CD1c-positive myeloid dendritic cell (primary cell): ENCODE results near the gene PRRC1.

ENCODE experiments used
- DNase-seq: peaks from one replicate; pipeline ENCODE4 v3.0.0-alpha.2; 2016; ENCODE audit errors: extremely low spot score

The PRRC1 gene

DNA sequence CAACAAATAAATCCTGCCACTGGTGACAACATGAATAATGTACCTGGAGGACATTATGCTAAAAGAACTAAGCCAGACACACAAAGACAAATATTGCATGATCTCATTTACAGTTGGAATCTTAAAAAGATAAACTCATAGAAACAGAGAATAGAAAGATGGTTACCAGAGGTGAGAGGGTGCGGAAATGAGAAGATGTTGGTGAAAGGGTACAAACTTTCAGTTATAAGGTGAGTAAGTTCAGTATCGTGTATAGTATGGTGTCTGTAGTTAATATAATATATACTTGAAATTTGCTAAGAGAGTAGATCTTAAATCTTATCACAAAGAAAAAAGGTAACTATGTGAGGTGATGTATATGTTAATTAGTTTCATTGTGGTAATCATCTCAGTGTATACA, 63.3 kb downstream of the PRRC1 start:
- no peak for DNase-seq

GRCh38 chr5:127581450-127581849, 64.0 kb downstream of the PRRC1 start:
- no peak for DNase-seq

DNA sequence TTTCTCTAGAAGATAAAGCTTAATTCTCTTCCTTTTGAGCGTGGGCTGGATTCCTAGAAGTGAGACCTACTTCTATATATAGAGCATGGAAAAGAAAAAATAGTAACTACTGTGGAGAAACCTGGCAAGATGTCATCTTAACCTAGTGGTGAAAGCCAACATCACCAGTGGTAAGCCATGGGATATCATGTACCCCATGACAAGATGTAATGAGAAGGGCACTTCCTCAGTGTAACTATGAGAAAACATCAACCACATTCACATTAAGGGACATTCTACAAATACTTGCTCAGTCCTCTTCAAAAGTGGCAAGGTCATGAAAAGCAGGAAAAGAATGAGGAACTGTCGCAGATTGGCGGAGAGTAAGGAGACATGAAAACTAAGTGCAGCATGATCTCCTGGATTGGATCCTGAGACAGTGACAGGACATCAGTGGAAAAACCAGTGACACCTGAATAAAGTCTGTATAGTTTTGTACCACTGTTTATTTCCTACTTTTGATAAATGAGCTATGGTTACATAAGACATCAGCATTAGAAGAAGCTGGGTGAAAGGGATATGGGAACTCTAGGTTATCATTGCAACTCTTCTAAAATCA, 65.4 kb downstream of the PRRC1 start:
- DNase-seq, result no peak

- no peak for DNase-seq
These were observed 66.4 kb downstream of the PRRC1 start for GRCh38 chr5:127583866-127584265.

GRCh38 chr5:127585661-127586060, 68.2 kb downstream of the PRRC1 start:
- DNase-seq, result no peak

DNA sequence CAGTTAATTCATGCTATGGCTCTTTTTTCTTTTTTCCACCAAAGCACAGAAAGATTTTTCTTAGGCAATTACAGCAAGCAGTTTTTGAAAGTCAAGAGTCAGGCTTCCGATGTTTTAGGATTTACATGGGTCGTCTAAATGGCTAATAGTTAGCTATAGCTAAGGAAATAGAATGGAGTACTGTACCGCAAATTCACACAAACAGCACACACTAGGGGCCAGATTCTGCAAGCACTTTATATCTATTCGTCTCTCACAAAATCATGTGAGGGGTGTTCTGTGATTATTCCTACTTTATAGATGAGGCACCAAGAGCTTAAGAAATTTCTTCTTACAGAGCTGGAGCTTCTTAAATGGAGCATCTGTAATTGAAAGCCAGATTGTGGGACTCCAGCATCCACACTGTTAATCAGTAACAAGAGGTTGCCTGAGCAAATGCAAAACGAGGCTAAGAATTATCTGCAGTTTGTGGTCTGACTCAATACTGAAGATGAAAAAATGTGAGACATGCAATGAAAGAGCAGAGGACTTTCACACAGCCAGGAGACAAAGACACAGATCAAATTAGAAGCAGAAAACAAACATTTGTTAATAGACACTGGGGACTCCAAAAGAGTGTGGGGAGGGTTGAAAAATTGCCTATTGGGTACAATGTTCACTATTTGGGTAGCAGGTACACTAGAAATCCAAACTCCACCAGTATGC, 68.8 kb downstream of the PRRC1 start:
- no peak for DNase-seq

- no peak for DNase-seq
These were observed 69.4 kb downstream of the PRRC1 start for GRCh38 chr5:127586811-127587210.

DNA sequence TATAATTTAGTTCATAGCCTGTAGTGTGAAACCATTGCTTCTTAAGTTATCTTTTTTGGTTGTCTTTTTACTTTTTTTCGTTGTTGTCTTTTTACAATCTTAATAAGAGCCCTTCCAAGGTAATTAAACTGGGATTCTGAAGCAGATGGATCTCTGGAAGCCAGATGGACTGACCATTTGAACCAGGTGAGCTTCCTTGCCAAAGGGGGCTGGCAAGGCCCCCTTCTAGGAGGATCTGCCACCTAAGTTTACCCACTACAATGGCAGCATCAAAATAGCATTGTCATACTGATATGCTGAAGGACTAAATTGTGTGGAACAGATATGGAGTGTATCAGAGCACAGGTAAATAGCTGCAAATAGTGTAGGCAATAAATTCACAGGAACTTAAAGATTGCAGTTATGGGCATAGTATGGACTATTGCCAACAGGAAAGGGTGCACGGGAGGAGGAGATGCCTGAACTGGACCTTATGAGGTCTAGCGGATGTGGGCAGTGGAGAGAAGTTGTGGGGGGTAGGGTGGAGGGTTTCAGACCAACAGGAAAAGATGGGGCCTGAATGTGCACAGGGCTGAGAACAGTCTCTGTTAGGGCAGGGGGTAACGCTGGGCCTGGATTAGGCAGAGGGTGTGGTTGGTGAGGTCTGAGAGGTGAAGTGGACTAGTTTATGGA, 69.9 kb downstream of the PRRC1 start:
- DNase-seq, result no peak

- DNase-seq, result no peak
These were observed 70.9 kb downstream of the PRRC1 start for GRCh38 chr5:127588368-127588767.

GRCh38 chr5:127589309-127590030, 72.0 kb downstream of the PRRC1 start:
- no peak for DNase-seq

GRCh38 chr5:127590156-127590722, 72.8 kb downstream of the PRRC1 start:
- DNase-seq, result no peak

- DNase-seq, result no peak
These were observed 78.3 kb downstream of the PRRC1 start for GRCh38 chr5:127595484-127596368.

DNA sequence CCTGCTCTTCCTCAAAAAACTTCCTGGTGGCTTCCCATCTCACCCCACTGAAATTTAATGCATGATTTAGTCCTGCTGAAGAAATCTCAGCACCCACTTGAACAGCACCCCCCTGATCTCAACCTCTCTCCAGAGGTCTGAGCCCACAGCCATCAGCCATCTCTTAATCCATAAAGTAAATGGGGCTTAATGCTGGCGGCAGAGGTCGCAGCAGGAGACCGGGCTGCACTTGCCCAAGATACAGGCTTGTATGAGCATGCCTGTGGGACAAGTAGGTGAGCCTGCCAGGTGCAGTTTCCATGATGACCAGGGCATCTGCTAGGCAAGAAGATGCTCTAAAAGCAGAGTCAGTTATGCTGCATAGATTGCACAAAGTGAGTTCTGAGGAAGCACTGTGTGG, 79.1 kb downstream of the PRRC1 start:
- DNase-seq, result no peak

DNA sequence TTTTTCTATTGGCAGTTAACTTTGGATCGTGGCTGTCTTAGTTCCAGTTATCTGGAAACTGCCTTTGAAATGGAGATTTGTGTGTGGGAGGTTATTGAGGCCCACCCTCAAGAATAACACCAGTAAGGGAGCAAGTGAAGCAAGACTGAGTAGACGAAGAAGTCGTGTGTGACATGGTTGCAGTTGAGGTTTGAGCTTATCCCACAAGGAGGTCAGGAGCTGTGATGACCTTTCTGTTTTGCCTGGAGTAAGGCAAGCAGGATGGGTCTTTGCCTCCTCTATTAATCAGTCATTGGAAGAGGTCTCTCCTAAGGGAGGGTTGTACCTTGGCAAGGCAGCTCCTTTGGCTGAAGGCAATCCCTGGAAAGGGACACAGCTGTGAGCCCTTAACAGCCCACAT, 81.9 kb downstream of the PRRC1 start:
- DNase-seq, result no peak

DNA sequence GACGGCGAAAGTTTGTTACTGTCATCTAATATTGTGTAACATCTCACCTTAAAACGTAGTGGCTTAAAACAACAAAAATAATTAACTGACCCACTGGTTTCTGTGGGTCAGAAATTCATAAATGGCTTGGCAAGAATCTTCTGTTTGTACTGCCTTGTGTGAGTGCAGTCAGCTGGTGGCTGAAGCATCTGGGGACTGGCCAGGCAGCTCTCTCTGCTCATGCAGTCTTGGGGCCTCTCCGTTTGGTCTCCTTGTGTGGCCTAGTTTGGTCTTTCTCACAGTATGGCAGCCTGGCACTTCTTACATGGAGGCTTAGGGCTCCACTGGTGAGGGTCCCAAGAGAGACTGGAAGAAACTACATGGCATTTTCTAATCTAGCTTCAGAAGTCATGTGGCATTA, 82.4 kb downstream of the PRRC1 start:
- DNase-seq, result no peak

DNA sequence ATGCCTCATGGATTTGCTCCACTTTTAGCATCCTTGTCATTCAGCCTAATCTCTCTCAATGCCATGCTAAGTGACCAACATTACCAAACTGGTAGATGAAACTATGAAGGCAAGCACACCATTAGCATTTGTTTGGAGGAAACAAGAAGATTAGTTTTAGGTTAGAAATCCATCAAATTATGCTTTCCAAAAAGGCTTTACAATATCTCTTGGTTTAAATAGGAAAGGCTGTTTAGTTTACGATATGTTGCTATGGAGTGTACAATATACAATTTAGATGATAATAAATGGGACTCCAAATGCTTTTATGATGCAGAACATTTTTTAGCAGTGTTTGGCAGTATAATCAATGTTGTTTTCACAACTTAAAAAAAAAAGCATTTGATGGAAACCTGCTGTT, 83.7 kb downstream of the PRRC1 start:
- no peak for DNase-seq

DNA sequence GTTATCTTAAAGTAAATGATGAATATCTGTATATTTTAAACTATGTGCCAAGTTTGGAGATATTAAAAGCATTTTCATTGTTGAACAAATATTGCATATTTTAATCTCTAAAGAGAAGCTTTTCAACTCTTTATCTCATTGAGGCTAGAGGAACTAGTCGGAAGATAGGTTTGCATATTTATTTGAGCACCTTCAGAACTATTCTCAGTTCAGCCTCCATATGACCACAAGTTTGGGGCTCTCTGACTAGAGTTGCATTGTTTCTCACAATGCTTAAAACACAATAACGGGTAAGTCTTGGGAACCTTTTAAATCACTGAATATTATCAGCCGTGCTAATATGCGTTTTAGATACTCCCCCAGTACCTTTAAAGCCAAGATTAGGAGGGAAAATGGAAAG, 84.2 kb downstream of the PRRC1 start:
- no peak for DNase-seq

- DNase-seq, result no peak
These were observed 85.0 kb downstream of the PRRC1 start for GRCh38 chr5:127602481-127602880.

GRCh38 chr5:127602896-127603844, 85.7 kb downstream of the PRRC1 start:
- no peak for DNase-seq
